Ovary (tissue), 3 donors: ENCODE data around the gene TTC1.

Experiments used
- POLR2A ChIP-seq: fragments of 450-650 bp; IDR thresholded peaks from one replicate; pipeline ENCODE4 v1.6.1; 2017; ENCODE audit warnings: antibody characterized with exemption, mild to moderate bottlenecking, moderate library complexity
- TF ChIP-seq, protein P1 (sequence below), 3 donors: fragments of 450-650 bp in 2 of 3; fragments of 200-600 bp in 1 of 3; IDR thresholded peaks; one replicate each; pipeline versions ENCODE4 v1.5.1 to v1.8.0; 2016 to 2022; ENCODE audit warnings: antibody characterized with exemption in 3 of 3, mild to moderate bottlenecking in 1 of 3
- donor health status: DM: no; HTN: no; CAD: no.

DNA sequence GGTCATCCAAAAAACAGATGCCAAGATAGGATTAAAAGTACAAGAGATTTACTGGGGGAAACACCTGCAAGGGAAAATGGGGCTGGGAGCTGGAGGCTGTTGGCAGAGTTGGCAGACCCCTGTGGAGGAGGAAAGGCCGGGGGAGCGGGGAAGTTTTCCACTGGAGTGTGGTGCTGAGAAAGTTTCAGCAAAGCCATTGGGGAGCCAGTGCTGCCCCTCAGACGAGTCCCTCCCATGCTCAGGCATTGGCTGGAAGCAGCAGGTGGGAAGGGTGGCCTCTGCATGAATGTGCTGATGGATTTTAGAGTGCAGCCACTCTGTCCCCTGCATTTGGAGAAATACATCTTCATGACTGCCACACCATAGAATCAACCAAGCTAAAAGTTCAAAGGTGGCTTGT is 52.8 kb downstream of the TTC1 start:
- no peak for TF ChIP-seq POLR2A
- TF ChIP-seq, protein P1, sequence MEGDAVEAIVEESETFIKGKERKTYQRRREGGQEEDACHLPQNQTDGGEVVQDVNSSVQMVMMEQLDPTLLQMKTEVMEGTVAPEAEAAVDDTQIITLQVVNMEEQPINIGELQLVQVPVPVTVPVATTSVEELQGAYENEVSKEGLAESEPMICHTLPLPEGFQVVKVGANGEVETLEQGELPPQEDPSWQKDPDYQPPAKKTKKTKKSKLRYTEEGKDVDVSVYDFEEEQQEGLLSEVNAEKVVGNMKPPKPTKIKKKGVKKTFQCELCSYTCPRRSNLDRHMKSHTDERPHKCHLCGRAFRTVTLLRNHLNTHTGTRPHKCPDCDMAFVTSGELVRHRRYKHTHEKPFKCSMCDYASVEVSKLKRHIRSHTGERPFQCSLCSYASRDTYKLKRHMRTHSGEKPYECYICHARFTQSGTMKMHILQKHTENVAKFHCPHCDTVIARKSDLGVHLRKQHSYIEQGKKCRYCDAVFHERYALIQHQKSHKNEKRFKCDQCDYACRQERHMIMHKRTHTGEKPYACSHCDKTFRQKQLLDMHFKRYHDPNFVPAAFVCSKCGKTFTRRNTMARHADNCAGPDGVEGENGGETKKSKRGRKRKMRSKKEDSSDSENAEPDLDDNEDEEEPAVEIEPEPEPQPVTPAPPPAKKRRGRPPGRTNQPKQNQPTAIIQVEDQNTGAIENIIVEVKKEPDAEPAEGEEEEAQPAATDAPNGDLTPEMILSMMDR (IDR thresholded peaks at IDR 0.05) = no peak
